Panc1 (cell line): Measurements from ENCODE around the gene SCD. TPM values are rescaled to one million over a fixed set of nuclear protein-coding genes. Genes with fewer than 3 reads are reported as not detected.

ENCODE experiments used
- ATAC-seq: fragments of 200-7000 bp; cut with Tn5 transposase; 2 replicates; pipeline ENCODE4 v1.9.1; 2020; ENCODE audit warnings: mild to moderate bottlenecking, moderate library complexity
- BruUV-seq: library from RNA; stranded (reverse); fragments of 400-500 nt; replicated peaks from 2 replicates; lab custom pipeline; 2021; lab: Mats Ljungman, UMichigan
- CTCF ChIA-PET: fragments of 300-600 bp; sonication (Branson Sonifier 250); formaldehyde crosslinking; loops from one replicate; lab custom pipeline; 2022; ENCODE audit warnings: antibody characterized with exemption; lab: Charles Lee
- POLR2A ChIA-PET: fragments of 300-600 bp; sonication (Branson Sonifier 250); formaldehyde crosslinking; loops from one replicate; lab custom pipeline; 2022; ENCODE audit warnings: antibody characterized with exemption; lab: Charles Lee
- DNase-seq: peaks from one replicate; pipeline ENCODE4 v3.0.0-alpha.2; 2010; ENCODE audit warnings: low read depth, low spot score
- H3K27ac ChIP-seq: 2 replicates; pipeline ENCODE4 v1.5.1; 2011; ENCODE audit warnings: mild to moderate bottlenecking, low read length, inconsistent platforms
- H3K27me3 ChIP-seq: fragments of 200-500 bp; sonication (Bioruptor generic); 2 replicates; pipeline ENCODE4 v1.6.0; 2014; ENCODE audit warnings: low read length, inconsistent platforms; ENCODE audit not compliant: control insufficient read depth, insufficient read depth
- H3K36me3 ChIP-seq: fragments of 200-500 bp; sonication (Bioruptor generic); 2 replicates; pipeline ENCODE4 v1.5.1; 2014; ENCODE audit warnings: inconsistent platforms, mild to moderate bottlenecking, low read length, moderate library complexity; ENCODE audit not compliant: control insufficient read depth, insufficient read depth
- H3K4me1 ChIP-seq: 2 replicates; pipeline ENCODE4 v1.5.1; 2011; ENCODE audit warnings: inconsistent platforms, mild to moderate bottlenecking, low read length, moderate library complexity; ENCODE audit not compliant: control insufficient read depth, insufficient read depth
- H3K4me3 ChIP-seq, 2 experiments: 2 replicates each; pipeline ENCODE4 v1.5.1; 2011 to 2012; ENCODE audit warnings: low read depth in 2 of 2, low read length in 2 of 2, mild to moderate bottlenecking in 2 of 2, inconsistent platforms in 1 of 2, moderate library complexity in 1 of 2
- H3K9me3 ChIP-seq: fragments of 200-500 bp; sonication (Bioruptor generic); 2 replicates; pipeline ENCODE4 v1.5.1; 2014; ENCODE audit warnings: low read depth, mild to moderate bottlenecking, inconsistent platforms, low read length, moderate library complexity; ENCODE audit not compliant: control insufficient read depth, insufficient read depth
- CTCF ChIP-seq: fragments of 450-650 bp; IDR thresholded peaks from 2 replicates; pipeline ENCODE4 v1.5.1; 2017; ENCODE audit warnings: mild to moderate bottlenecking
- POLR2AphosphoS5 ChIP-seq: IDR thresholded peaks from 2 replicates; pipeline ENCODE4 v1.6.1; 2012; ENCODE audit warnings: mild to moderate bottlenecking, low read depth, low read length, moderate library complexity
- REST ChIP-seq, 2 experiments: IDR thresholded peaks; 2 replicates each; pipeline ENCODE4 v1.6.1; 2011 to 2012; ENCODE audit warnings: low read depth in 2 of 2, control low read depth in 1 of 2, low read length in 1 of 2, mild to moderate bottlenecking in 1 of 2, moderate library complexity in 1 of 2; ENCODE audit not compliant: insufficient read depth in 1 of 2
- SIN3A ChIP-seq: IDR thresholded peaks from 2 replicates; pipeline ENCODE4 v1.6.1; 2012; ENCODE audit warnings: low read depth, mild to moderate bottlenecking, low read length, moderate library complexity, borderline replicate concordance; ENCODE audit not compliant: insufficient read depth
- TCF7L2 ChIP-seq: IDR thresholded peaks from 2 replicates; pipeline ENCODE4 v1.6.1; 2011; ENCODE audit warnings: mild to moderate bottlenecking, low read depth, low read length, inconsistent platforms
- in situ Hi-C: cut with HindIII; loops from 2 replicates; pipeline ENCODE4 v1.10.0; 2016; ENCODE audit warnings: low sequenced_read_pairs, low pct_unique_long_range_greater_than_20kb
- intact Hi-C: fragments of 100-400 bp; cut with micrococcal nuclease; formaldehyde crosslinking; loops from one replicate; pipeline ENCODE4 v1.10.0; 2022; ENCODE audit not compliant: unreplicated experiment
- total RNA-seq: library from RNA; stranded (reverse); gene quantifications from one replicate; pipeline ENCODE4 v1.2.1, GENCODE V29; 2021; ENCODE audit not compliant: unreplicated experiment

The SCD gene
- total RNA-seq, 1 experiment from 2014 or later, result 1,345 TPM

DNA sequence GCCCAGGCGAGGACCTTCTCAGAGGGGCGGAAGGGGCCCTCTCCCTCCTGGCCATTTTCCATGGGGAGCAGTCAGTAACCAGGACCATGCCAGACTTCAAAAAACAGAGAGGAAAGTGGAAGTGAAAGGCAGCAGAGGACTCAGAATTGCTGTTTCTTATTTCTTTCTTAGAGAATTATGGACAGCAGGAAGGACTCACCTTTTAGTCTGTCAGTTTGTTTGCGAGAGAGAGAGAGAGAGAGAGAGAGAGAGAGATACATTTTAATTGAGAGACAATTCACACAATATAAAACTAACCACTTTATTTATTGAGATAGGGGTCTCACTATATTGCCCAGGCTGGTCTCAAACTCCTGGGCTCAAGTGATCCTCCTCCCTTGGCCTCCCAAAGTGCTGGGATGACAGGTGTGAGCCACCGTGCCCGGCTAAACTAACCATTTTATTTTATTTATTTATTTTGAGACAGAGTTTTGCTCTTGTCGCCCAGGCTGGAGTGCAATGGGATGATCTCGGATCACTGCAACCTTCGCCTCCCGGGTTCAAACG, 24.5 kb downstream of the SCD start:
- POLR2A ChIA-PET, result interaction anchor here (1.3 to 1.8 kb wide), 2 partner anchors 10 to 25 kb away, joined by 6 to 13 read pairs; partner anchors contain the start of gene SCD
- in situ Hi-C loops, result no loop called here
- peaks cover 3% of the 10 kb centered on the region; the same call in 1 of the 2 replicates for H3K36me3 ChIP-seq
- ATAC-seq (no peak), DNase-seq (no peak)
- H3K4me1 ChIP-seq, result peaks cover 40% of the 10 kb centered on the region
- H3K27me3 ChIP-seq, result no peaks in the 10 kb centered on the region
- no peak overlapping the region for H3K4me3 ChIP-seq
- intact Hi-C loops, result loop anchor here (5.0 kb wide), 1 partner anchor 61 kb away; no protein-coding TSS in a partner anchor
- no peak for TF ChIP-seq SIN3A
- no peak for TF ChIP-seq POLR2AphosphoS5
- TF ChIP-seq REST (IDR thresholded peaks at IDR 0.05; ENCODE audit: insufficient read depth in 1 of 2, low read depth in 2 of 2, low read length in 1 of 2), result no peak
- no peak for TF ChIP-seq TCF7L2
- no peak for TF ChIP-seq CTCF
- no peaks in the 10 kb centered on the region for H3K9me3 ChIP-seq
- H3K27ac ChIP-seq, result peak overlapping the region; percentile 100
- no TSS peak for BruUV-seq
- CTCF ChIA-PET, result interaction anchor here (0.7 to 1.4 kb wide), 4 partner anchors 30 to 702 kb away, joined by 3 to 4 read pairs (median 4); no protein-coding TSS in a partner anchor

DNA sequence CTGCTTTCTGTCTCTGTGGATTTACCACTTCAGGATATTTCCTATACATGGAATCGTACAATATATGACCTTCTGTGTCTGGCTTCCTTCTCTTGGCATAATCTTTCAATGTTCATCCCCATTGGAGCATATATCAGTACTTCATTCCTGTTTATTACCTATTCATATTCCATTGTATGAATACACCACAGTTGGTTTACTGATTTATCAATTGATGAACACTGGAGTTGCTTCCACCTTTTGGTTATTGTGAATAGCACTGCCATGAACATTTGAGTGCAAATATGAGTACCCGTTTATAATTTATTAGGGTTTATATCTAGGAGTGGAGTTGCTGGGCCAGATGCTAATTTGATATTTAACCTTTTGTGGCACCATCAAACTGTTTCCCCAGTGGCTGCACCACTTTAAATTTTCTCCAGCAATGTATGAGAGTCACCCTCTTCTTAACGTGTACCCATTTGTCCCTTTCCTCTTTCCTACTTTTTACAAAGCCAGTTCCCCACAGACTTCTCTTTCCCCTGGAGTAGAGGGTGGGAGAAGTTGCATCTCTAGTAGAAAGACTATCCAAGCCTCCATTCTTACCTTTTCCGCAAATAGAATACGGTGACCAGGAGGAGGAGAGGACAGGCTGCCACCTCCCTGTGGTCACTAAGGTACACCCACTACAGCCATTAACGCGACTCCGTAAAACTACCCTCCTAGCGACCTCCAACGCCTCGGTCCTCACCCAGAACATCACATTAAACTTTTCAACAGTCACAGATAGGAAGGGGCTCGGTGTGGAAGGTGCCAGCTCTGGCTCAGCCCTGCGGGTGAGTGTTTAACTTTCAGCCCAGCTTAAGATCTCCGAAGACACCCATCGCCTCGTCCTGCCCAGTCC, 25.6 kb downstream of the SCD start:
- peak overlapping the region; percentile 100 for H3K27ac ChIP-seq
- ChIA-PET POLR2A (interaction anchor here (0.5 to 1.9 kb wide), 15 partner anchors 8 to 1321 kb away, joined by 3 to 13 read pairs (median 4); partner anchors contain the start of genes BLOC1S2, NDUFB8 and SCD), CTCF (interaction anchor here (0.7 to 1.2 kb wide), 2 partner anchors 27 kb away, joined by 5 to 7 read pairs; no protein-coding TSS in a partner anchor)
- H3K9me3 ChIP-seq, result no peaks in the 10 kb centered on the region
- peak overlapping the region; percentile 52 to 82 for H3K4me3 ChIP-seq
- DNase-seq (no peak), ATAC-seq (peak; percentile 39)
- peaks cover 41% of the 10 kb centered on the region for H3K4me1 ChIP-seq
- BruUV-seq, result TSS peak; percentile 98
- no peaks in the 10 kb centered on the region for H3K27me3 ChIP-seq
- intact Hi-C loops (loop anchor here (5.0 kb wide), 1 partner anchor 60 kb away; no protein-coding TSS in a partner anchor), in situ Hi-C loops (no loop called here)
- H3K36me3 ChIP-seq, result peaks cover 3% of the 10 kb centered on the region; the same call in 1 of the 2 replicates
- 0 out of 4 replicates have a peak, but pooled peaks of 1 of the 2 experiments have one; percentile 2 for TF ChIP-seq REST (IDR thresholded peaks at IDR 0.05; ENCODE audit: insufficient read depth in 1 of 2, low read depth in 2 of 2, low read length in 1 of 2)
- TF ChIP-seq CTCF, result no peak
